Testis (tissue), 2 donors: ENCODE data around the gene CARS1.

Experiments used
- POLR2A ChIP-seq: fragments of 450-650 bp; IDR thresholded peaks from one replicate; pipeline ENCODE4 v1.6.1; 2017; ENCODE audit warnings: antibody characterized with exemption, mild to moderate bottlenecking, moderate library complexity
- TF ChIP-seq, protein P1 (sequence below), 3 experiments: fragments of 450-650 bp in 2 of 3; fragments of 200-600 bp in 1 of 3; sonication (generic) in 1 of 3; IDR thresholded peaks; one replicate each; pipeline ENCODE4 v1.5.1; 2016 to 2019; ENCODE audit warnings: antibody characterized with exemption in 3 of 3, mild to moderate bottlenecking in 2 of 3, moderate library complexity in 1 of 3

- TF ChIP-seq, protein P1, sequence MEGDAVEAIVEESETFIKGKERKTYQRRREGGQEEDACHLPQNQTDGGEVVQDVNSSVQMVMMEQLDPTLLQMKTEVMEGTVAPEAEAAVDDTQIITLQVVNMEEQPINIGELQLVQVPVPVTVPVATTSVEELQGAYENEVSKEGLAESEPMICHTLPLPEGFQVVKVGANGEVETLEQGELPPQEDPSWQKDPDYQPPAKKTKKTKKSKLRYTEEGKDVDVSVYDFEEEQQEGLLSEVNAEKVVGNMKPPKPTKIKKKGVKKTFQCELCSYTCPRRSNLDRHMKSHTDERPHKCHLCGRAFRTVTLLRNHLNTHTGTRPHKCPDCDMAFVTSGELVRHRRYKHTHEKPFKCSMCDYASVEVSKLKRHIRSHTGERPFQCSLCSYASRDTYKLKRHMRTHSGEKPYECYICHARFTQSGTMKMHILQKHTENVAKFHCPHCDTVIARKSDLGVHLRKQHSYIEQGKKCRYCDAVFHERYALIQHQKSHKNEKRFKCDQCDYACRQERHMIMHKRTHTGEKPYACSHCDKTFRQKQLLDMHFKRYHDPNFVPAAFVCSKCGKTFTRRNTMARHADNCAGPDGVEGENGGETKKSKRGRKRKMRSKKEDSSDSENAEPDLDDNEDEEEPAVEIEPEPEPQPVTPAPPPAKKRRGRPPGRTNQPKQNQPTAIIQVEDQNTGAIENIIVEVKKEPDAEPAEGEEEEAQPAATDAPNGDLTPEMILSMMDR (IDR thresholded peaks at IDR 0.05) = no peak
- TF ChIP-seq POLR2A = no peak
Measured at GRCh38 chr11:3040881-3041280, 16.3 kb downstream of the CARS1 start.
